GM12878 (cell line): ENCODE results near the gene TRIM25. TPM values are rescaled to one million over a fixed set of nuclear protein-coding genes. Genes with fewer than 3 reads are reported as not detected.

Source experiments
- ASH2L ChIP-seq: fragments of 300-600, 200-600 bp; sonication (generic); IDR thresholded peaks from 2 replicates; pipeline ENCODE4 v1.6.1; 2017; ENCODE audit warnings: low read depth, mild to moderate bottlenecking, borderline replicate concordance
- CBX5 ChIP-seq: sonication (generic); IDR thresholded peaks from 2 replicates; pipeline ENCODE4 v1.6.1; 2016; ENCODE audit warnings: low read depth, moderate library complexity, mild to moderate bottlenecking, inconsistent platforms
- CHD2 ChIP-seq: IDR thresholded peaks from 2 replicates; pipeline ENCODE4 v1.6.1; 2011; ENCODE audit warnings: low read depth, low read length, improper control_type of control experiment, borderline replicate concordance
- DPF2 ChIP-seq: fragments of 450-650 bp; IDR thresholded peaks from 2 replicates; pipeline ENCODE4 v1.6.1; 2017; ENCODE audit warnings: mild to moderate bottlenecking
- E2F4 ChIP-seq: IDR thresholded peaks from 2 replicates; pipeline ENCODE4 v1.6.1; 2012; ENCODE audit warnings: low read depth, low read length, improper control_type of control experiment
- ESRRA ChIP-seq: IDR thresholded peaks from 2 replicates; pipeline ENCODE4 v1.6.1; 2012; ENCODE audit warnings: mild to moderate bottlenecking, low read length, improper control_type of control experiment
- EZH2 ChIP-seq: IDR thresholded peaks from 2 replicates; pipeline ENCODE4 v1.6.1; 2012; ENCODE audit warnings: low read depth, mild to moderate bottlenecking, control low read depth, inconsistent platforms, low read length, borderline replicate concordance; ENCODE audit not compliant: control insufficient read depth
- FOS ChIP-seq: IDR thresholded peaks from 3 replicates; pipeline ENCODE4 v1.6.1; 2011; ENCODE audit warnings: borderline replicate concordance; ENCODE audit not compliant: insufficient read length; ENCODE audit errors: extremely low read depth
- FOXK2 ChIP-seq: fragments of 450-650 bp; IDR thresholded peaks from 2 replicates; pipeline ENCODE4 v1.6.1; 2017; ENCODE audit warnings: mild to moderate bottlenecking, moderate library complexity
- HSF1 ChIP-seq: fragments of 150-350 bp; IDR thresholded peaks from 2 replicates; pipeline ENCODE4 v1.6.1; 2014; ENCODE audit warnings: mild to moderate bottlenecking, low read depth, low read length
- IRF4 ChIP-seq: IDR thresholded peaks from 2 replicates; pipeline ENCODE4 v1.6.1; 2011; ENCODE audit warnings: low read depth, low read length
- JUNB ChIP-seq: IDR thresholded peaks from 2 replicates; pipeline ENCODE4 v1.6.1; 2016; ENCODE audit warnings: antibody characterized with exemption, mild to moderate bottlenecking
- LARP7 ChIP-seq: fragments of 450-650 bp; IDR thresholded peaks from 2 replicates; pipeline ENCODE4 v1.6.1; 2017; ENCODE audit warnings: mild to moderate bottlenecking
- NBN ChIP-seq: fragments of 450-650 bp; IDR thresholded peaks from 2 replicates; pipeline ENCODE4 v1.6.1; 2016
- NFIC ChIP-seq: IDR thresholded peaks from 2 replicates; pipeline ENCODE4 v1.6.1; 2012; ENCODE audit warnings: low read depth, mild to moderate bottlenecking, inconsistent platforms, low read length, moderate library complexity
- NFXL1 ChIP-seq: fragments of 450-650 bp; IDR thresholded peaks from 2 replicates; pipeline ENCODE4 v1.6.1; 2017; ENCODE audit warnings: antibody characterized with exemption, mild to moderate bottlenecking, borderline replicate concordance
- NR2C1 ChIP-seq: fragments of 450-650 bp; IDR thresholded peaks from 2 replicates; pipeline ENCODE4 v1.6.1; 2017; ENCODE audit warnings: antibody characterized with exemption, mild to moderate bottlenecking, moderate library complexity
- POLR2AphosphoS2 ChIP-seq: IDR thresholded peaks from 2 replicates; pipeline ENCODE4 v1.6.1; 2011; ENCODE audit warnings: low read depth, mild to moderate bottlenecking, low read length, improper control_type of control experiment, moderate library complexity
- POLR2AphosphoS5 ChIP-seq: IDR thresholded peaks from 2 replicates; pipeline ENCODE4 v1.6.1; 2011; ENCODE audit warnings: mild to moderate bottlenecking, low read length, inconsistent platforms
- RCOR1 ChIP-seq: conservative IDR thresholded peaks from 2 replicates; pipeline ENCODE4 v1.6.1; 2012; ENCODE audit warnings: low read depth, low read length, improper control_type of control experiment
- SMAD5 ChIP-seq: IDR thresholded peaks from 2 replicates; pipeline ENCODE4 v1.6.1; 2016; ENCODE audit warnings: antibody characterized with exemption, low read depth
- SMARCA5 ChIP-seq: fragments of 450-650 bp; IDR thresholded peaks from 2 replicates; pipeline ENCODE4 v1.6.1; 2017; ENCODE audit warnings: mild to moderate bottlenecking
- SP1 ChIP-seq: IDR thresholded peaks from one replicate; pipeline ENCODE4 v1.6.1; 2011; ENCODE audit warnings: low read depth, low read length
- STAT3 ChIP-seq: IDR thresholded peaks from 2 replicates; pipeline ENCODE4 v1.6.1; 2011; ENCODE audit warnings: low read depth, low read length, improper control_type of control experiment
- TCF12 ChIP-seq: IDR thresholded peaks from 2 replicates; pipeline ENCODE4 v1.6.1; 2011; ENCODE audit warnings: low read depth, mild to moderate bottlenecking, low read length
- USF1 ChIP-seq: IDR thresholded peaks from 2 replicates; pipeline ENCODE4 v1.6.1; 2011; ENCODE audit warnings: borderline replicate concordance, low read depth, mild to moderate bottlenecking, moderate library complexity, mixed read lengths, low read length; ENCODE audit not compliant: insufficient read depth; ENCODE audit errors: extremely low read length
- YY1 ChIP-seq: IDR thresholded peaks from 2 replicates; pipeline ENCODE4 v1.6.1; 2011; ENCODE audit warnings: low read depth, mild to moderate bottlenecking, low read length
- ZNF207 ChIP-seq: fragments of 450-650 bp; IDR thresholded peaks from 2 replicates; pipeline ENCODE4 v1.6.1; 2014; ENCODE audit warnings: antibody characterized with exemption, mild to moderate bottlenecking, borderline replicate concordance
- ZNF217 ChIP-seq: fragments of 450-650 bp; IDR thresholded peaks from 2 replicates; pipeline ENCODE4 v1.6.1; 2017; ENCODE audit warnings: antibody characterized with exemption, mild to moderate bottlenecking
- ZNF622 ChIP-seq: fragments of 450-650 bp; IDR thresholded peaks from 2 replicates; pipeline ENCODE4 v1.6.1; 2017; ENCODE audit warnings: mild to moderate bottlenecking, inconsistent platforms
- polyA plus RNA-seq, 11 experiments: library from polyadenylated mRNA; depleted of rRNA in 4 of 11; unstranded in 6 of 11; stranded (reverse) in 5 of 11; fragments of >200 nt; fragmentation: Nextera tagmentation in 4 of 11; fragmentation: Illumina TruSeq in 1 of 11; extraction: Ambion mirVana in 4 of 11; extraction: Trizol in 1 of 11; gene quantifications; 1 replicate in 1 of 11; 2 replicates in 10 of 11; pipeline versions ENCODE4 v1.2.1 to v1.2.3, GENCODE V29; 2011 to 2016; ENCODE audit warnings: inconsistent platforms in 2 of 11, missing spikeins in 2 of 11, low read depth in 1 of 11
- total RNA-seq, 4 experiments: library from RNA; depleted of rRNA in 3 of 4; stranded (reverse); fragments of >200 nt in 3 of 4; fragmentation: Illumina TruSeq in 1 of 4; extraction: Trizol in 1 of 4; gene quantifications; 2 replicates each; pipeline versions ENCODE4 v1.2.1 to v1.2.3, GENCODE V29; 2013 to 2021

The TRIM25 gene
- total and polyA plus RNA-seq, 10 of the 15 experiments (the other 5 are each of a cell fraction or from before 2014, with no cell fraction given): 10.5 to 123 (median 51.3) TPM

- 0 out of 2 replicates have a peak, but pooled peaks have one; percentile 22 for TF ChIP-seq CHD2
- no peak for TF ChIP-seq STAT3
- TF ChIP-seq HSF1: no peak
- peak; percentile 76 for TF ChIP-seq LARP7
- no peak for TF ChIP-seq ASH2L
- peak; percentile 85; the same call in 1 of the 2 replicates for TF ChIP-seq SMARCA5
- 0 out of 2 replicates have a peak, but pooled peaks have one; percentile 25 for TF ChIP-seq RCOR1
- TF ChIP-seq YY1: peak; percentile 96
- TF ChIP-seq ZNF622: no peak
- TF ChIP-seq POLR2AphosphoS5: peak; percentile 90
- peak; percentile 47 for TF ChIP-seq SP1
- no peak for TF ChIP-seq ZNF217
- no peak for TF ChIP-seq SMAD5
- peak; percentile 50 for TF ChIP-seq USF1
- 0 out of 2 replicates have a peak, but pooled peaks have one; percentile 39 for TF ChIP-seq POLR2AphosphoS2
- peak; percentile 87; the same call in 1 of the 2 replicates for TF ChIP-seq ZNF207
- no peak for TF ChIP-seq IRF4
- TF ChIP-seq TCF12: 0 out of 2 replicates have a peak, but pooled peaks have one; percentile 10
- TF ChIP-seq NR2C1: no peak
- TF ChIP-seq NBN: peak; percentile 90
- no peak for TF ChIP-seq FOXK2
- TF ChIP-seq FOS: no peak
- peak; percentile 79; the same call in 1 of the 2 replicates for TF ChIP-seq ESRRA
- TF ChIP-seq EZH2: no peak
- TF ChIP-seq E2F4: 0 out of 2 replicates have a peak, but pooled peaks have one; percentile 48
- peak; percentile 76 for TF ChIP-seq DPF2
- no peak for TF ChIP-seq NFIC
- no peak for TF ChIP-seq JUNB
- no peak for TF ChIP-seq NFXL1
- TF ChIP-seq CBX5: no peak
Observed at GRCh38 chr17:56960596-56961538, 47.0 kb upstream of the TRIM25 start, which contains the start of gene COIL (continued).
